ENCODE results near the gene TYW5.

Gene TYW5

DNA sequence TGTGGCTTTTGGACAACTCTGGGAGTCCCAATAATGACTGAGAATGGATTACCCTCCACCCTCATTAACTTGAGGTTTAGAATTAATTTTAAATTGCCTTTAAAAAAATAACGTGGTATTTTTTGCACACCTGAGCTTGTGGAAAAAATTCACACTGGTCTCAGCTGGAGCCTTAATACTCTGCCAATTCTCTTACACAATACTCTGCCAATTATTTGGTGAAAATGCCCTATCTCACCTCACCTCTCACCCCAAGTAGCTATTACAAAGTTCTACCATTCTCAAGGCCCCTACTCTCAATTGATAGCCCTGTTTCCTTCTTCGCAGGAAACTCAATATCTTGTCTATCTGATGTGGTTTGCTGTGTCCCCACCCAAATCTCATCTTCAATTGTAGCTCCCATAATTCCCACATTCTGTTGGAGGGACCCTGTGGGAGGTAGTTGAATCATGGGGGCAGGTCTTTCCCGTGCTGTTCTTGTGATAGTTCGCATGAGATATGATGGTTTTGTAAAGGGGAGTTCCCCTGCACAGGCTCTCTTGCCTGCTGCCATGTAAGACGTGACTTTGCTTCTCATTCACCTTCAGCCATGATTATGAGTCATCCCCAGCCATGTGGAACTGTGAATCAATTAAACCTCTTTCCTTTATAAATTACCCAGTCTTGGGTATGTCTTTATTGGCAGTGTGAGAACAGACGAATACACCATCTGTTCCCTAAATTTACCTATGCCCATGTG lies 71.6 kb downstream of the TYW5 start:
- Histone ChIP-seq H3K9me3 (ENCODE audit: control insufficient read depth, insufficient read depth, low read length) (no peaks in the 10 kb centered on the region), H3K9ac (ENCODE audit: low read depth, low read length) (no peak overlapping the region), H3K4me1 (ENCODE audit: insufficient read depth, low read length) (no peaks in the 10 kb centered on the region), H3K36me3 (ENCODE audit: insufficient read depth, low read length) (no peaks in the 10 kb centered on the region)

DNA sequence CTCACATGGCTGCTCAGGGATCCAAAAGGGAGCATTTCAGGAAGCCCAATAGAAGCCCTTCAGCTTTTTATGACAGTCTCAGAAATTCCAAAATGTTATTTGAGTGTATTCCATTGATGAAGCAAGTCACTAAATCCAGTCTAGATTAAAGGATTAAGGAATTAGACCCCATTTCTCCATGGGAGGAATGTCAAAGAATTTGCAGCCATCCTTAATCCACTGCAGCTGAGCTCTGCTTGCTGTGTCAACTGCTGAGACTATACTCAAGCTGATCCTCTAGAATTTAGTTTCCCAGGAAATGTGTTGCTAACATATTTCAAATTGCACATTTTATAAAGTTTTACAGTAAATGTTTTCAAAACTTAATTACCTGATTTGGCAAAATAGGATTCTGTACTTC lies 72.6 kb downstream of the TYW5 start:
- H3K36me3 ChIP-seq (ENCODE audit: insufficient read depth, low read length) = no peaks in the 10 kb centered on the region
- no peak overlapping the region for H3K9ac ChIP-seq (ENCODE audit: low read depth, low read length)
- no peaks in the 10 kb centered on the region for H3K9me3 ChIP-seq (ENCODE audit: control insufficient read depth, insufficient read depth, low read length)
- H3K4me1 ChIP-seq (ENCODE audit: insufficient read depth, low read length) = no peaks in the 10 kb centered on the region

All from ES-I3 (cell line).